ENCODE data around the gene PLK2. TPM values are rescaled to one million over a fixed set of nuclear protein-coding genes. Genes with fewer than 3 reads are reported as not detected.

The PLK2 gene
- total RNA-seq, 4 donors from 2014 or later = 27.2 to 126 (median 90.9) TPM

DNA sequence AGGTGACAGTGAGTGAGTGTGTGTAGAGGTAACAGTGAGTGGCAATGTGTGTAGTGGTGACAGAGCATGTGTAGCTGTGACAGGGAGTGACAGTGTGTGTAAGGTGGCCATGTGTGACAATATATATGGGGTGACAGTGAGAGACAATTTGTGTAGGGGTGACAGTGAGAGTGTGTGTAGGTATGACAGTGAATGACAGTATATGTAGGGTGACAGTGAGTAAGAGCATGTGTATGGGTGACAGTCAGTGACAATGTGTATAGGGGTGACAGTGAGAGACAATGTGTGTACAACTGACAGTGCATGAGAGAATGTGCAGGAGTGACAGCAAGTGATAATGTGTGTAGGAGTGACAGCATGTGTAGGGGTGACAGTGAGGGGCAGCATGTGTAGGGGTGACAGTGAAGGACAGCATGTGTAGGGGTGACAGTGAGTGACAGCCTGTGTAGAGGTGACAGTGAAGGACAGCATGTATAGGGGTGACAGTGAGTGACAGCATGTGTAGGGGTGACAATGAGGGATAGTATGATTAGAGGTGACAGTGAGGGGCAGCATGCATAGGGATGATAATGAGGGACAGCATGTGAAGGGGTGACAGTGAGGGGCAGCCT lies 21.3 kb upstream of the PLK2 start:
- TF ChIP-seq, protein P1, sequence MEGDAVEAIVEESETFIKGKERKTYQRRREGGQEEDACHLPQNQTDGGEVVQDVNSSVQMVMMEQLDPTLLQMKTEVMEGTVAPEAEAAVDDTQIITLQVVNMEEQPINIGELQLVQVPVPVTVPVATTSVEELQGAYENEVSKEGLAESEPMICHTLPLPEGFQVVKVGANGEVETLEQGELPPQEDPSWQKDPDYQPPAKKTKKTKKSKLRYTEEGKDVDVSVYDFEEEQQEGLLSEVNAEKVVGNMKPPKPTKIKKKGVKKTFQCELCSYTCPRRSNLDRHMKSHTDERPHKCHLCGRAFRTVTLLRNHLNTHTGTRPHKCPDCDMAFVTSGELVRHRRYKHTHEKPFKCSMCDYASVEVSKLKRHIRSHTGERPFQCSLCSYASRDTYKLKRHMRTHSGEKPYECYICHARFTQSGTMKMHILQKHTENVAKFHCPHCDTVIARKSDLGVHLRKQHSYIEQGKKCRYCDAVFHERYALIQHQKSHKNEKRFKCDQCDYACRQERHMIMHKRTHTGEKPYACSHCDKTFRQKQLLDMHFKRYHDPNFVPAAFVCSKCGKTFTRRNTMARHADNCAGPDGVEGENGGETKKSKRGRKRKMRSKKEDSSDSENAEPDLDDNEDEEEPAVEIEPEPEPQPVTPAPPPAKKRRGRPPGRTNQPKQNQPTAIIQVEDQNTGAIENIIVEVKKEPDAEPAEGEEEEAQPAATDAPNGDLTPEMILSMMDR (IDR thresholded peaks at IDR 0.05) = no peak
- ATAC-seq (ENCODE audit: low FRiP score) = no peak
- DNase-seq (ENCODE audit: low spot score) = no peak

DNA sequence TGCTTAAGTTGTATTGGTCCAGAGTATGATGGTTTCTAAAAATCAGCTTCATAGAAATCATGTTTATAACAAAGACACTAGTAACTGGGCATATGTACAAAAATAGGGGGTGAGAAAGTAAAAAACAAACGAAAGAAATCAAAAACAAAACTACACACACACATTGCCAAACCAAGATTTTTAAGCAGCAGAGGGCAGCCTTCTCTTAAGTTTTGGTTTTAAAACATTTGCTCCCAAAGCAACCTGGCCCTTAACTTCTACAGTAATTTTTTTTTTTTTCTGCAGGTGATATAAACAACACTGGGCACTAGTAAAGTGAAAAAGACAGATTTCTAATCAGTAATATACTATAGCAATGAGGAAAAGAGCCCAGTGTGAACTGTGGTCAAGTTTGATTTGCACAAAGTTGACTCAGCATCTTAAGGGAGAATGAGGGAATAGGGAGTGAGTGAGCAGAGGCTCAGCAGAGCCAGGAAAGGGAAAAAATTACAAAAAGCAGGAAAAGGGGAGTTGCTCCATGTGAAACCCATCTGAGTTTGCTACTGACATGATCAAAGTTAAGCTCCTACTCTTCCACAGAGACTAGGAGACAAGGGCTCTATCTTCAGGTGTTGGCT lies 18.0 kb upstream of the PLK2 start:
- DNase-seq (ENCODE audit: low spot score) (no peak), ATAC-seq (ENCODE audit: low FRiP score) (no peak)
- TF ChIP-seq, protein P1 (IDR thresholded peaks at IDR 0.05) = no peak

DNA sequence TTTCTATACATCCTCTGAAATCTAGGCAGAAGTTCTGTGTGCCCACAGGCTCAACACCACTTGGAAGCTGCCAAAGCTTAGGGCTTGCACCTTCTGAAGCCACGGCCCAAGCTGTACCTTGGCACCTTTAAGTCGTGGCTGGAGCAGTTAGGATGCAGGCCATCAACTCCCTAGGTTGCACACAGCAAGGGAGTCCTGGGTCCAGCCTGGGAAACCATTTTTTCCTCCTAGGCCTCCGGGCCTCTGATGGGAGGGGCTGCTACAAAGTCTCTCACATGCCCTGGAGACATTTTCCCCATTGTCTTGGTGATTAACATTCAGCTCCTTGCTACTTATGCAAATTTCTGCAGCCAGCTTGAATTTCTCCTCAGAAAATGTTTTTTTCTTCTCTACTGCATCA lies 15.5 kb upstream of the PLK2 start:
- DNase-seq (ENCODE audit: low spot score) (no peak), ATAC-seq (ENCODE audit: low FRiP score) (no peak)
- TF ChIP-seq, protein P1 (IDR thresholded peaks at IDR 0.05) = no peak

DNA sequence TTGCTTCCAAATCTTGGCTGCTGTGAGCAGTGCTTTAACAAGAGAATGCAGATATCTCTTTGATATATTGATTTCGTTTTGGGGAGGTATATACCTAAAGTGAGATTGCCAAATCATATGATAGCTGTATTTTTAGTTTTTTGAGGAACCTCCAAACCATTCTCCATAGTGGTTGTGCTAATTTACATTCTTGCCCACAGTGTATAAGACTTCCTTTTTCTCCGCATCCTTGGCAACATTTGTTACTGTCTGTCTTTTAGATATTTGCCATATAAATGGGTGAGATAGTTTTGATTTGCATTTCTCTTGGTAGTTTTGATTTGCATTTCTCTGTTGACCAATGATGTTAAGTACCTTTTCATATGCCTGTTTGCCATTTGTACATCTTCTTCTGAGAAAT lies 10.0 kb upstream of the PLK2 start:
- DNase-seq (ENCODE audit: low spot score) (no peak), ATAC-seq (ENCODE audit: low FRiP score) (no peak)
- TF ChIP-seq, protein P1 (IDR thresholded peaks at IDR 0.05) = no peak

DNA sequence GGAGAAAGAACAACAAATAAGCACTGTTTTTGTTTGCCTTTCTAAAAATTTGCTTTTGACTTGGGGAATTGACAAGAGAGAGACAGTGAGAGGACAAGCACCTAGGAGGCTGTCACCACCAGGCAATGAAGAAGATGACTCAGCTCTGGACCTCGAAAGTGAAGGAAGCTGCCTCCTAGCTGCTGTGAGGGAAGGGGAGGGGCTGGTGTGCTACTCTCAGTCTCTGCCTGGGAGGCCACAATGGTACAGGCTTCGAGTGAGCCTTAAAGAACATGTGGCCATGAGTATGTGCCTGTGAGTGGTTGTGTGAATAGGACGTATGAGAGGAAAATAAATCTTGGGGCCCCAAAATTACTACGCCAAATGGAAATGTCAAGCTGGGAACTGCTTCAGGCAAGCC lies 7.1 kb upstream of the PLK2 start:
- ATAC-seq (ENCODE audit: low FRiP score) = no peak
- TF ChIP-seq, protein P1 (IDR thresholded peaks at IDR 0.05) = no peak
- no peak for DNase-seq (ENCODE audit: low spot score)

DNA sequence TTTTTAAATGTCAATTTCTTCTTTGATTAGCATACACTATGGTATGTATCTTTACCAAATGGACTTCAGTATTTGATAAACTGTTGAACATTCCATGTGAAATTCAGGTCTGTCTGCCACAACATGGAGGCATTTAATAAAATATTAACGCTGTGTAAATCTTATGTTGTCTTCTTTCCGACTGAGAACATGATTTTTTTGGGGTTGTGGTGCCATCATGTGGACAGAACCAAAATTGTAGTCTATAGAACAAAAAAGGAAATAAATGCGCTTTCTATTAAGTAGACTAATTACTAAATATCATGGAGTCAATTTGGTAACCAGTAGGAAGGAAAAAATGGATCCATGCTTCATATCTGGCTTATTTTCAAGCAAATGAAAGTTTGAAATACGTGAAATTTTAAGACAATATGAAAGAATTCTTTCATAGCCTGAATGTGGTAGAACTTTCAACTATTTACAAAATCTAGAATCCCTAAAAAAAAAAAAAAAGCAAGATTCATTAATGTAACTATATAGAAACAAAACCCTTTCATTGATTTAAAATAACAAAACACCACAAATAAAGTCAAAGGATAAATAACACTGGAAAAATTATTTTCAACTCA lies 2.8 kb upstream of the PLK2 start:
- DNase-seq (ENCODE audit: low spot score) (no peak), ATAC-seq (ENCODE audit: low FRiP score) (no peak)
- TF ChIP-seq, protein P1 (IDR thresholded peaks at IDR 0.05) = peak in 1 of 3 donors; percentile 19

DNA sequence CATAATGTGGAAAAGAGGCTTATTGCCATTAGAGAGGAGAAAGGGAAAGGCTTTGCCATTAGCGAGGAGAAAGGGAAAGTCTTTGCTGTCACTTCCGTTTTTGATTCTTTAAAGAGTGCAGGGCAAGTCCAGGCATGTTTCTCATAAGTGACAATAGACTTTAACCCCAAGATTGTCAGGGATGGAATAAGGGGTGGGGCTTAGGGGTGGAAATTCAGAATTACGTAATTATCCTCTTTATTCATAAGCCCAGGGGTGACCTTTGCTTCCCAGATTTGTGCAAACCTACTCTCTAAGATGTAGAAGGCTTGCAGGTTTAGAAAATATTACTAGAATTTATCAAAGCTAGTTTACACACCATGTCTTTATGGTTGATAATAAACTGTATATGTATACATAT lies 2.3 kb upstream of the PLK2 start:
- TF ChIP-seq, protein P1 (IDR thresholded peaks at IDR 0.05) = no peak
- no peak for DNase-seq (ENCODE audit: low spot score)
- ATAC-seq (ENCODE audit: low FRiP score) = no peak

Data from omental fat pad (tissue), 4 donors.